Glutamatergic neuron (in vitro differentiated cells): ENCODE results near the gene ITGA8. TPM values are rescaled to one million over a fixed set of nuclear protein-coding genes. Genes with fewer than 3 reads are reported as not detected.

Experiments used
- DNase-seq: peaks from one replicate; pipeline ENCODE4 v3.0.0; 2022
- H3K27ac Mint-ChIP-seq: one replicate; pipeline ENCODE4 v1.8.0; 2020; ENCODE audit warnings: mild to moderate bottlenecking, mixed read lengths, inconsistent platforms; ENCODE audit not compliant: unreplicated experiment
- H3K27me3 Mint-ChIP-seq: one replicate; pipeline ENCODE4 v1.8.0; 2020; ENCODE audit warnings: mild to moderate bottlenecking, moderate library complexity, mixed read lengths, inconsistent platforms; ENCODE audit not compliant: unreplicated experiment
- H3K36me3 Mint-ChIP-seq: one replicate; pipeline ENCODE4 v1.8.0; 2020; ENCODE audit warnings: mild to moderate bottlenecking, mixed read lengths, inconsistent platforms; ENCODE audit not compliant: unreplicated experiment
- H3K4me1 Mint-ChIP-seq: one replicate; pipeline ENCODE4 v1.8.0; 2020; ENCODE audit warnings: mild to moderate bottlenecking, low read depth, mixed read lengths, inconsistent platforms; ENCODE audit not compliant: unreplicated experiment
- H3K4me3 Mint-ChIP-seq: one replicate; pipeline ENCODE4 v1.8.0; 2020; ENCODE audit warnings: mild to moderate bottlenecking, mixed read lengths, inconsistent platforms; ENCODE audit not compliant: unreplicated experiment
- H3K9me3 Mint-ChIP-seq: one replicate; pipeline ENCODE4 v1.8.0; 2020; ENCODE audit warnings: mild to moderate bottlenecking, moderate library complexity, mixed read lengths, inconsistent platforms; ENCODE audit not compliant: unreplicated experiment
- total RNA-seq: library from RNA; stranded (reverse); fragmentation: NEBNext Ultra II Directional; extraction: Animal tissue kit (Norgen Biotek cat#: 25700); gene quantifications from one replicate; pipeline ENCODE4 v1.2.1, GENCODE V29; 2021; ENCODE audit not compliant: unreplicated experiment
- TF ChIP-seq, protein P1 (sequence below): fragments of 200-600 bp; sonication (generic); IDR thresholded peaks from one replicate; pipeline ENCODE4 v1.5.0; 2021; ENCODE audit not compliant: partially characterized antibody, unreplicated experiment

Gene ITGA8
- total RNA-seq, 1 donor from 2014 or later = 0.93 TPM

DNA sequence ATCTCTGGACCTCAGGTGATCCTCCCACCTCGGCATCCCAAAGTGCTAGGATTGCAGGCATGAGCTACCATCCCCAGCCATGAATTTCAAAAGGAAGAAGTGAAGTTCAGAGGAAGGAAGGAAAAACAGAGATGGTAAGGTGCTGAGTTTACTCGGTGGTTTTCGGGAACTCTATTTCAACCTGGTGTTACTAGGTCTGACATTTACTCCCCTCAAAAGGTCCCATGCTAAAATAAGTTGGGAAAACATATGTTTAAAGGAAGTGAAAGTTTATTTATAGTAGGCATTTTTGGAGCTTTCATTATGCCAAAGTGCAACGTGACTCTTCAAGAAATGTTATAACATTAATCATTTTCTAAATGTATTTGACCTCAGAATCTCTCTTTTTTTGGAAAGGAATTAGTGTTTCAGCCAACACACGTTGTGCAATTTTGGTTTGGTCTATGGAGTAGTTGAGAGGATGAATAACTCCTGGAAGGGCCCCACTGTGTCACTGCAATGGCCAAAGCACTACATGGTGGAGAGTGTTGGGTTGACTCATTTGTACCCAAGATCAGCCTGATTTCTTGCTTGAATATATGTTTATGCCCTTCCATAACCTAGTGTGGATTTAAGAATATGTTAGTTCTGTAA is 233.9 kb downstream of the ITGA8 start:
- Mint-ChIP-seq H3K4me1 (no peaks in the 10 kb centered on the region), H3K36me3 (no peaks in the 10 kb centered on the region), H3K27ac (no peak overlapping the region), H3K9me3 (peaks cover 3% of the 10 kb centered on the region), H3K27me3 (peaks cover 3% of the 10 kb centered on the region), H3K4me3 (no peak overlapping the region)
- DNase-seq = no peak
- TF ChIP-seq, protein P1, sequence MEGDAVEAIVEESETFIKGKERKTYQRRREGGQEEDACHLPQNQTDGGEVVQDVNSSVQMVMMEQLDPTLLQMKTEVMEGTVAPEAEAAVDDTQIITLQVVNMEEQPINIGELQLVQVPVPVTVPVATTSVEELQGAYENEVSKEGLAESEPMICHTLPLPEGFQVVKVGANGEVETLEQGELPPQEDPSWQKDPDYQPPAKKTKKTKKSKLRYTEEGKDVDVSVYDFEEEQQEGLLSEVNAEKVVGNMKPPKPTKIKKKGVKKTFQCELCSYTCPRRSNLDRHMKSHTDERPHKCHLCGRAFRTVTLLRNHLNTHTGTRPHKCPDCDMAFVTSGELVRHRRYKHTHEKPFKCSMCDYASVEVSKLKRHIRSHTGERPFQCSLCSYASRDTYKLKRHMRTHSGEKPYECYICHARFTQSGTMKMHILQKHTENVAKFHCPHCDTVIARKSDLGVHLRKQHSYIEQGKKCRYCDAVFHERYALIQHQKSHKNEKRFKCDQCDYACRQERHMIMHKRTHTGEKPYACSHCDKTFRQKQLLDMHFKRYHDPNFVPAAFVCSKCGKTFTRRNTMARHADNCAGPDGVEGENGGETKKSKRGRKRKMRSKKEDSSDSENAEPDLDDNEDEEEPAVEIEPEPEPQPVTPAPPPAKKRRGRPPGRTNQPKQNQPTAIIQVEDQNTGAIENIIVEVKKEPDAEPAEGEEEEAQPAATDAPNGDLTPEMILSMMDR = no peak

DNA sequence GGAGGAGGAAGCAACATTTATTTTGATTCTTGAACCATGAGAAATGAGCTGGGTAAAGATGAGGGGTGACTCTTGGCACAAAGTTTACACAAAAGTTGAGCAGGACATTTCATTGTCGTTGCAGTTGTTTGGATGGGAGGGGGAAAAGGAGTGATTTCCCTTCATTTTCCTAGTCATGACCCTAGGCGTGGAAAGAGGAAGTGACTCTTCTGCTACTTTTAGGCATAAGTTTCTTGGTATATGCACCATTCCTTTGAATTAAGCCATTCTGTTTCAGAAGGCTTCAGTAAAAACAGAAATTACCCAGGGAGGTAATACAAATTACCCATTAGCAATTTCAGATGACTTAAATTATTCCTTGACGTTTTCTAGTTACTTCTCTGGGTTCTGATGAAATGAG is 234.7 kb downstream of the ITGA8 start:
- Mint-ChIP-seq H3K9me3 (peaks cover 3% of the 10 kb centered on the region), H3K27ac (no peak overlapping the region), H3K4me3 (no peak overlapping the region), H3K27me3 (peaks cover 3% of the 10 kb centered on the region), H3K36me3 (no peaks in the 10 kb centered on the region), H3K4me1 (no peaks in the 10 kb centered on the region)
- TF ChIP-seq, protein P1 = no peak
- no peak for DNase-seq

DNA sequence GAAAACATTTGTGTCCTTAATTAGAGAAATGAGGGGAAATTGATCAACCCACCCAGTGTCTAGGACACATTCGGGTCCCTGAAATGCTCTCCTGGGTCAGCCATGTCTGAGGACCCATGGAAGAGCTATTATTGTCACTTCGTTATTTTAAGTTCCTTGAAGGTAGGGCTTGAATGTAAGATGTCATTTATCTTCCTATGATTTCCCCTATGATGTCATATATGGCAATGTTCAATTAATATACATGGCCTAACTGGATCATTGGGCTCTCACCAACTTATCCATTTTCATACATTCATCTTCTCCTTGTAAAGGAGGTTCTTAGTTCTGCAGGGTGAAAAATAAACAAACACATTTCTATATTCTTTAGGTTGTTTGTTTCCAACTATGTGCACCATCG is 235.6 kb downstream of the ITGA8 start:
- H3K4me1 Mint-ChIP-seq = no peaks in the 10 kb centered on the region
- peaks cover 3% of the 10 kb centered on the region for H3K27me3 Mint-ChIP-seq
- TF ChIP-seq, protein P1 = no peak
- no peak overlapping the region for H3K4me3 Mint-ChIP-seq
- no peaks in the 10 kb centered on the region for H3K36me3 Mint-ChIP-seq
- H3K27ac Mint-ChIP-seq = no peak overlapping the region
- peaks cover 3% of the 10 kb centered on the region for H3K9me3 Mint-ChIP-seq
- DNase-seq = no peak

DNA sequence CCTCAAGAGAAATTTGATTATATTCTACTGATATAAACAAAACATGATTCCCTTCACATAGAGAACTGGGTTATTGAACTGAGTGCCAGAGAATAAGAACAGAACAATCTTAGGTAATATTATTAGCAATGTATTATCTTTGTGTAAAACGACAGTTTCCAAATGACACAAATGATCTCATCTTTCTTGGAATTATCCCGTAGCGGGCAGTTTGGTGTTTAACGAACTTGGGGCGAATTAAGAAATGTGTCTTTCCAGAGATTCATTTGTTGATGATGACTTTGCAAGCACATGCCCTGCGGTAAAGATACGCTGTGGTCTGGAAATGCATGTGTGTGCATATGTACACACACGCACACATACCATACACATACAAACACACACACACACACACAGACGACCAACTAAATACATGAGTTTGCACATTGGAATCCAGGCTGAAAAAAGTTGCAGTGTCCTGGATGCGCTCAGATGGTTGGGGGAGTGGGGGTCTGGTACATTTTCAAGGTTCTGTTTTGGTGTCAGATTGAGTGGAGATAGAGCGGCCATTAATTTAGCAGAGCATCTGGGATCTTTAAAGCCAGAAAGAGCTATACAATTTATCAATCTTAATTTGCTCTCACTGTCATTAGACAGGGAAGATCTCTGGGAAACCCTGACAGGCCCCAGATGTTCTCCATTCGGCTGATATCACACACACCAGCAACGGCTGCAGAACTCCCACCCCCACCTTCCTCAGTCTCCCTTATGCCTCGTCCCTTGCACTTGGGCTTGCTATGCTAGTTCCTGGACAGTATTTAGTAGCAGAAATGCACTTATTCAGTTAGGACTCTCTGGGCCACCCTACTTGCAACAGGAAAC is 236.3 kb downstream of the ITGA8 start:
- H3K9me3 Mint-ChIP-seq = peaks cover 3% of the 10 kb centered on the region
- no peak overlapping the region for H3K4me3 Mint-ChIP-seq
- TF ChIP-seq, protein P1 = no peak
- no peaks in the 10 kb centered on the region for H3K4me1 Mint-ChIP-seq
- H3K27me3 Mint-ChIP-seq = no peaks in the 10 kb centered on the region
- no peak overlapping the region for H3K27ac Mint-ChIP-seq
- H3K36me3 Mint-ChIP-seq = no peaks in the 10 kb centered on the region
- DNase-seq = no peak

DNA sequence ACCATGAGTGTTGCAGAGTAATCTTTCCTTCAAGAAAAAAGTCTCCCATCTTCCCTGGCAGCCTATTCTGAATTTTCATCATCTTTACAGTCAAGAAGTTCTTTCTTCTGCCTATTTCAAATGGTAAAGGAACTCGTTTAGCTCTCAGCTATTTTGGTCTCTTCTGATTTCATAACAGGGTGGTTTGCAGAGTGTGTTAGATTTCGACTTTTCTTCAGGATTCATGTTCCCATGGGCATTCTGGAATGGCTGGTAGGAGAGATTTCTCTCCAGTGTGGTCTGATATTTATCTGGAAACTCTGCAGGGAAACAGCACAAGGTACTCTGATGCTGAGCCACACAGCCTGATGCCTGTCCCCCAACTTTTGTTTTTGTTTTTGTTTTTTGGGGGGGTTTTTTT is 237.6 kb downstream of the ITGA8 start:
- Mint-ChIP-seq H3K36me3 (peaks cover 4% of the 10 kb centered on the region), H3K27ac (no peak overlapping the region), H3K9me3 (peaks cover 6% of the 10 kb centered on the region), H3K4me3 (no peak overlapping the region), H3K4me1 (no peaks in the 10 kb centered on the region), H3K27me3 (peaks cover 3% of the 10 kb centered on the region)
- TF ChIP-seq, protein P1 = no peak
- no peak for DNase-seq
